ENCODE results near the gene TMBIM6.

Gene TMBIM6

GRCh38 chr12:49796606-49797448, 55.5 kb downstream of the TMBIM6 start:
- no peak overlapping the region for H3K27ac ChIP-seq (ENCODE audit: low read length)
- H3K4me1 ChIP-seq (ENCODE audit: control insufficient read depth, insufficient read depth, low read length), result no peaks in the 10 kb centered on the region
- no peak overlapping the region for H3K4me3 ChIP-seq (ENCODE audit: low read length)
- no peaks in the 10 kb centered on the region for H3K9me3 ChIP-seq (ENCODE audit: control insufficient read depth, insufficient read depth, low read length)
- WGBS (ENCODE audit: insufficient coverage, insufficient read length), result no CpG with 5 or more reads among the region's 17 CpGs
- DNase-seq (ENCODE audit: low read depth, low spot score), result no peak
- H3K27me3 ChIP-seq (ENCODE audit: control insufficient read depth, insufficient read depth, low read length), result no peaks in the 10 kb centered on the region
- peaks cover 19% of the 10 kb centered on the region; the same call in 1 of the 2 replicates for H3K36me3 ChIP-seq (ENCODE audit: control insufficient read depth, insufficient read depth, low read length)

DNA sequence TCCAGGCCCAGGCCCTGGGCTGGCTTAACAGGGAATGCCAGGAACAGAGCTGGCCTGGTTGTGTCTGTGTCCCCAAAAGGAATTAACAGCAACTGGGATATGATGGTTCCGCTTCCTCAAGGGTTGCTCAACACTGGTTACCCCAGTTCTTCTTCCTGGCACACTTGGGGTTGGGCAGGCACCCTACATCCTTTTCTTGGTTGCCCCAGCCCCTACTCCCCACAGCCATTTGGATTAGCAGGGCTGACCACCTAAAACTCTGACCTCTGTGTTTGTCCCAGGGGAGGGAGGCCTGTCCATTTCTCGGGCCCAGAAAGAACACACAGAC, 56.1 kb downstream of the TMBIM6 start:
- DNase-seq (ENCODE audit: low read depth, low spot score), result no peak

DNA sequence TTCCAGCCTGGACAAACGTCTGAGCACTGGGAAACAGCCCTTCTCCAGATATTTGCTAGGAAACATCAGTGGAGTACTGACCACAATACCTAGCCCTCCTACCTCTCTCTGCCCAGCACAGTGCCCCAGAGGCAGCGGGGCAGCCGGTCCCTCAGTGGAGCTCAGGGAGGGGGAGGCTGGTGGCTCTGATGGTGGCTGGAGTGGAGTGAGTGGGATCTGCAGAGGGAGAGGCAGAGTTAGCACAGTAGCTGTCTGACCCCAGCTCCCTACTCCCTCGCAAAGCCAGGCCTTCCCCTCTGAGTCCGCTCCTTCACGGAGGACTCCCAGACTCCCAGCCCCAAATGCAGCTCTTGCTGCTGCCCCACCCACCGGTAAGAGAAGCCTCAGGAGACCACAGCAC, 56.9 kb downstream of the TMBIM6 start:
- Histone ChIP-seq H3K4me1 (ENCODE audit: control insufficient read depth, insufficient read depth, low read length) (no peaks in the 10 kb centered on the region), H3K36me3 (ENCODE audit: control insufficient read depth, insufficient read depth, low read length) (peaks cover 20% of the 10 kb centered on the region; the same call in 1 of the 2 replicates), H3K9me3 (ENCODE audit: control insufficient read depth, insufficient read depth, low read length) (no peaks in the 10 kb centered on the region), H3K27ac (ENCODE audit: low read length) (no peak overlapping the region), H3K4me3 (ENCODE audit: low read length) (no peak overlapping the region), H3K27me3 (ENCODE audit: control insufficient read depth, insufficient read depth, low read length) (no peaks in the 10 kb centered on the region)
- no CpG with 5 or more reads among the region's 7 CpGs for WGBS (ENCODE audit: insufficient coverage, insufficient read length)
- no peak for DNase-seq (ENCODE audit: low read depth, low spot score)

More for the DNA sequence above, 56.1 kb downstream of the TMBIM6 start:
- H3K9me3 ChIP-seq (ENCODE audit: control insufficient read depth, insufficient read depth, low read length), result no peaks in the 10 kb centered on the region
- H3K4me1 ChIP-seq (ENCODE audit: control insufficient read depth, insufficient read depth, low read length), result no peaks in the 10 kb centered on the region
- no CpG with 5 or more reads among the region's 2 CpGs for WGBS (ENCODE audit: insufficient coverage, insufficient read length)
- no peaks in the 10 kb centered on the region for H3K27me3 ChIP-seq (ENCODE audit: control insufficient read depth, insufficient read depth, low read length)
- no peak overlapping the region for H3K4me3 ChIP-seq (ENCODE audit: low read length)
- peaks cover 20% of the 10 kb centered on the region; the same call in 1 of the 2 replicates for H3K36me3 ChIP-seq (ENCODE audit: control insufficient read depth, insufficient read depth, low read length)
- no peak overlapping the region for H3K27ac ChIP-seq (ENCODE audit: low read length)

DNA sequence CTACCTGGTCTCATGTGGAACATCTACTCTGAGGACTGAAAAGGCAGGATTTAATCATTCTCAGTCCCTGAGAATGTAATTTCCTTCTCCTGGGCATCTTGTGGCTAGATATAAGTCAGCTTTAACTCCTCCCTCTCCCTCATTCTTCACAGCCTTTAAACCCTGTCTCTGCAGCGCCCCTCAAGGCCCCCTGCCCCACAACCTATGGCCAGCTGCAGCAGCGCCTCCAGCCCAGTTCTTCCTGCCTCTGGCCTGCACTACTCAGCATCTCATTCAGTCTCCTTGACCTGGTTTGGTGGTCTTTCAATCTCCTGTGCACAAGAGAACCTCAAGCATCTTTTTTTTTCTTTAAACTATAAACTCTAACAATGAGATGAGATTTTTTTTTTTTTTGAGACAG, 57.6 kb downstream of the TMBIM6 start:
- Histone ChIP-seq H3K27ac (ENCODE audit: low read length) (no peak overlapping the region), H3K36me3 (ENCODE audit: control insufficient read depth, insufficient read depth, low read length) (peaks cover 22% of the 10 kb centered on the region; the same call in 1 of the 2 replicates), H3K4me1 (ENCODE audit: control insufficient read depth, insufficient read depth, low read length) (no peaks in the 10 kb centered on the region), H3K27me3 (ENCODE audit: control insufficient read depth, insufficient read depth, low read length) (no peaks in the 10 kb centered on the region), H3K9me3 (ENCODE audit: control insufficient read depth, insufficient read depth, low read length) (no peaks in the 10 kb centered on the region), H3K4me3 (ENCODE audit: low read length) (no peak overlapping the region)
- WGBS (ENCODE audit: insufficient coverage, insufficient read length), result no CpG with 5 or more reads among the region's 2 CpGs
- no peak for DNase-seq (ENCODE audit: low read depth, low spot score)

GRCh38 chr12:49800421-49801140, 59.2 kb downstream of the TMBIM6 start:
- Histone ChIP-seq H3K4me1 (ENCODE audit: control insufficient read depth, insufficient read depth, low read length) (no peaks in the 10 kb centered on the region), H3K9me3 (ENCODE audit: control insufficient read depth, insufficient read depth, low read length) (no peaks in the 10 kb centered on the region), H3K27ac (ENCODE audit: low read length) (no peak overlapping the region), H3K36me3 (ENCODE audit: control insufficient read depth, insufficient read depth, low read length) (peaks cover 25% of the 10 kb centered on the region), H3K27me3 (ENCODE audit: control insufficient read depth, insufficient read depth, low read length) (no peaks in the 10 kb centered on the region), H3K4me3 (ENCODE audit: low read length) (no peak overlapping the region)
- DNase-seq (ENCODE audit: low read depth, low spot score), result no peak
- no CpG with 5 or more reads among the region's 11 CpGs for WGBS (ENCODE audit: insufficient coverage, insufficient read length)

- WGBS (ENCODE audit: insufficient coverage, insufficient read length), result no CpG with 5 or more reads among the region's 17 CpGs
- no peaks in the 10 kb centered on the region for H3K9me3 ChIP-seq (ENCODE audit: control insufficient read depth, insufficient read depth, low read length)
- peaks cover 25% of the 10 kb centered on the region for H3K36me3 ChIP-seq (ENCODE audit: control insufficient read depth, insufficient read depth, low read length)
- no peak overlapping the region for H3K4me3 ChIP-seq (ENCODE audit: low read length)
- H3K27ac ChIP-seq (ENCODE audit: low read length), result no peak overlapping the region
- H3K27me3 ChIP-seq (ENCODE audit: control insufficient read depth, insufficient read depth, low read length), result no peaks in the 10 kb centered on the region
- H3K4me1 ChIP-seq (ENCODE audit: control insufficient read depth, insufficient read depth, low read length), result no peaks in the 10 kb centered on the region; the same call in 1 of the 2 replicates
- DNase-seq (ENCODE audit: low read depth, low spot score), result no peak
Measured at GRCh38 chr12:49801141-49802063, 60.0 kb downstream of the TMBIM6 start.

DNA sequence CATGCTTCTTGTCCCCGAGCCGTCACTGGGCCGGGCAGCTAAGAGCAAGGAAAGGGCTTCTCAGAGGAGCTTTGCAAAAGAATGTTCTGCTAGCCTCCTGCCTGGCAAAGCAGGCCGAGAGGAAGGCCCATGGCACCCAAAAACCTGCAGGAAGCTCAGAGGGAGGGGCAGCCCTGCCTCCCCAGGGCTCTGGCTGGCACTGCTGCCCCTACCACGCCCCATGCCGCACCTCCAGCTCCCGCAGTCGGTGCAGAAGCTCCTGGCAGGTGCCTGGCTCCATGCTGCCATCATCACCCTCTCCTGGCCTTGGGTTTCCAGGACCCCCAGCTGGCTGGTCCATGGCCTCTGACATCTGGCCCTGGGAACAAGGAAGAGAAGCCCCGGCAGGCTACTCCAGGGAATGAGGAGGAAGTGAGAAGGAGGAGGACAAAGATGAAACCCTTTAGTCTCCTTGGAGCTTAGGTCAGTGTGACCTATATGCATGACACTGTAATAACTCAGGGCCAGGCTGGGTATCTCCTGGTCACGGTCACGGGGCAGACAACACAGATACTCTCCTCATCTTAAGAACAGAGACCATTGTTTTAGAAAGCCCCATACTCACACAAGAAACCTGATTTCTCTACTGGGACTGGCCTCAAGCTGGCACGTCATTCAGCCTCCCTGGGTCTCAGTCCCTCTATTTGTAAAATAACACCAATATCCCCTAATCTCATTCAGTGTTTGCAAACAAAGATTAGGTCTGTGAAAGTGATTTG, 62.5 kb downstream of the TMBIM6 start:
- WGBS (ENCODE audit: insufficient coverage, insufficient read length), result no CpG with 5 or more reads among the region's 12 CpGs

DNA sequence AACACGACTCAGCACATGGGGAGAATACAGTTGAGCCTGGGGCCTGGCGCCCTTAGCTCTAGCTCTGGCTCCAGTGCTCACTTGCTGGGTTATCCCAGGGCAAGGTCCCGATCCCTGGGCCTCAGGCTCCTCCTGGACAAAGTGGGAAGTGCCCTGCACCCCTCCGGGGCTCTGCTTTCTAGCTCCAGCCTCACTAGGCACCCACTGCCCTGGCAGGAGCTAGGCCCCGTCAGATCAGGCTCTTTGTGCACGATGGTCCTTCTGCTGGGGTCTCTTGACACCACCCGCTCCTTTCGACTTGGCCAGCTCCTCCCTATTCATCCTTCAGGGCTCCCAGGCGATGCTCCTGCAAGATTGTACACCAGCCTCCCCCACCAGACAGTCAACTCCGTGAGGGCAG, 63.5 kb downstream of the TMBIM6 start:
- peaks cover 10% of the 10 kb centered on the region for H3K4me1 ChIP-seq (ENCODE audit: control insufficient read depth, insufficient read depth, low read length)
- H3K36me3 ChIP-seq (ENCODE audit: control insufficient read depth, insufficient read depth, low read length), result peaks cover 12% of the 10 kb centered on the region
- no peak overlapping the region for H3K4me3 ChIP-seq (ENCODE audit: low read length)
- WGBS (ENCODE audit: insufficient coverage, insufficient read length), result no CpG with 5 or more reads among the region's 10 CpGs
- DNase-seq (ENCODE audit: low read depth, low spot score), result no peak
- H3K27ac ChIP-seq (ENCODE audit: low read length), result no peak overlapping the region
- no peaks in the 10 kb centered on the region for H3K9me3 ChIP-seq (ENCODE audit: control insufficient read depth, insufficient read depth, low read length)
- no peaks in the 10 kb centered on the region for H3K27me3 ChIP-seq (ENCODE audit: control insufficient read depth, insufficient read depth, low read length)

More for the DNA sequence above, 62.5 kb downstream of the TMBIM6 start:
- H3K36me3 ChIP-seq (ENCODE audit: control insufficient read depth, insufficient read depth, low read length), result peaks cover 12% of the 10 kb centered on the region
- no peaks in the 10 kb centered on the region for H3K9me3 ChIP-seq (ENCODE audit: control insufficient read depth, insufficient read depth, low read length)
- no peak for DNase-seq (ENCODE audit: low read depth, low spot score)
- H3K27ac ChIP-seq (ENCODE audit: low read length), result no peak overlapping the region
- H3K27me3 ChIP-seq (ENCODE audit: control insufficient read depth, insufficient read depth, low read length), result no peaks in the 10 kb centered on the region
- H3K4me3 ChIP-seq (ENCODE audit: low read length), result no peak overlapping the region
- peaks cover 4% of the 10 kb centered on the region; the same call in 1 of the 2 replicates for H3K4me1 ChIP-seq (ENCODE audit: control insufficient read depth, insufficient read depth, low read length)

GRCh38 chr12:49805409-49805808, 64.1 kb downstream of the TMBIM6 start:
- no peak overlapping the region for H3K27ac ChIP-seq (ENCODE audit: low read length)

More at GRCh38 chr12:49805409-49805808, 64.1 kb downstream of the TMBIM6 start:
- peaks cover 13% of the 10 kb centered on the region for H3K4me1 ChIP-seq (ENCODE audit: control insufficient read depth, insufficient read depth, low read length)
- no CpG with 5 or more reads among the region's 5 CpGs for WGBS (ENCODE audit: insufficient coverage, insufficient read length)
- no peak overlapping the region for H3K4me3 ChIP-seq (ENCODE audit: low read length)
- H3K27me3 ChIP-seq (ENCODE audit: control insufficient read depth, insufficient read depth, low read length), result no peaks in the 10 kb centered on the region
- peaks cover 12% of the 10 kb centered on the region for H3K36me3 ChIP-seq (ENCODE audit: control insufficient read depth, insufficient read depth, low read length)
- no peak for DNase-seq (ENCODE audit: low read depth, low spot score)
- no peaks in the 10 kb centered on the region for H3K9me3 ChIP-seq (ENCODE audit: control insufficient read depth, insufficient read depth, low read length)

All from iPS DF 6.9 (cell line).